Measurements from ENCODE around the gene RAB5B.

GRCh38 chr12:55984861-55985260 lies 11.0 kb downstream of the RAB5B start:
- TF ChIP-seq POLR2A (IDR thresholded peaks at IDR 0.05) (no peak), CTCF (IDR thresholded peaks at IDR 0.05 in 4 of 5, conservative IDR thresholded peaks at IDR 0.05 in 1 of 5) (no peak)
